ENCODE measurements around the gene KAZN.

- TF ChIP-seq POLR2A (IDR thresholded peaks at IDR 0.05): no peak
- TF ChIP-seq CTCF (IDR thresholded peaks at IDR 0.05): no peak
These were observed 331.2 kb downstream of the KAZN start for GRCh38 chr1:14929547-14930246.

All from body of pancreas (tissue), 4 donors.